ENCODE measurements around the gene ASL.

DNA sequence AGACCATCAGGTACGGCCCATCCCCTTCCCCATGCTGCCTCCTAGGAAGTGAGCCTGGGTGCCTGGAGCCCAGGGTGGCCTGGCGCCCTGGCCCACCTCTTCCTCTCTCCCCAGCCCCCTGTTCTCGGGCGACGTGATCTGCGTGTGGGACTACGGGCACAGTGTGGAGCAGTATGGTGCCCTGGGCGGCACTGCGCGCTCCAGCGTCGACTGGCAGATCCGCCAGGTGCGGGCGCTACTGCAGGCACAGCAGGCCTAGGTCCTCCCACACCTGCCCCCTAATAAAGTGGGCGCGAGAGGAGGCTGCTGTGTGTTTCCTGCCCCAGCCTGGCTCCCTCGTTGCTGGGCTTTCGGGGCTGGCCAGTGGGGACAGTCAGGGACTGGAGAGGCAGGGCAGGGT, 17.0 kb downstream of the ASL start:
- TF ChIP-seq EZH2 (IDR thresholded peaks at IDR 0.05; ENCODE audit: borderline replicate concordance, low read length), result no peak
- TF ChIP-seq, protein P1, sequence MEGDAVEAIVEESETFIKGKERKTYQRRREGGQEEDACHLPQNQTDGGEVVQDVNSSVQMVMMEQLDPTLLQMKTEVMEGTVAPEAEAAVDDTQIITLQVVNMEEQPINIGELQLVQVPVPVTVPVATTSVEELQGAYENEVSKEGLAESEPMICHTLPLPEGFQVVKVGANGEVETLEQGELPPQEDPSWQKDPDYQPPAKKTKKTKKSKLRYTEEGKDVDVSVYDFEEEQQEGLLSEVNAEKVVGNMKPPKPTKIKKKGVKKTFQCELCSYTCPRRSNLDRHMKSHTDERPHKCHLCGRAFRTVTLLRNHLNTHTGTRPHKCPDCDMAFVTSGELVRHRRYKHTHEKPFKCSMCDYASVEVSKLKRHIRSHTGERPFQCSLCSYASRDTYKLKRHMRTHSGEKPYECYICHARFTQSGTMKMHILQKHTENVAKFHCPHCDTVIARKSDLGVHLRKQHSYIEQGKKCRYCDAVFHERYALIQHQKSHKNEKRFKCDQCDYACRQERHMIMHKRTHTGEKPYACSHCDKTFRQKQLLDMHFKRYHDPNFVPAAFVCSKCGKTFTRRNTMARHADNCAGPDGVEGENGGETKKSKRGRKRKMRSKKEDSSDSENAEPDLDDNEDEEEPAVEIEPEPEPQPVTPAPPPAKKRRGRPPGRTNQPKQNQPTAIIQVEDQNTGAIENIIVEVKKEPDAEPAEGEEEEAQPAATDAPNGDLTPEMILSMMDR (conservative IDR thresholded peaks at IDR 0.05 in 1 of 2, IDR thresholded peaks at IDR 0.05 in 1 of 2; ENCODE audit: extremely low read depth in 1 of 2, insufficient read depth in 1 of 2, low read depth in 1 of 2, low read length in 2 of 2), result no peak

Measured in mammary epithelial cell (primary cell).